GM18505 (cell line): ENCODE measurements around the gene OR8A1.

Experiments
- ATAC-seq: cut with Tn5 transposase; IDR thresholded peaks from one replicate; pipeline ENCODE4 v1.9.1; 2021; ENCODE audit not compliant: unreplicated experiment
- POLR2A ChIP-seq: IDR thresholded peaks from 4 replicates; pipeline ENCODE4 v1.6.1; 2011; ENCODE audit warnings: borderline replicate concordance; ENCODE audit not compliant: insufficient read depth, insufficient read length; ENCODE audit errors: extremely low read depth

OR8A1 gene

GRCh38 chr11:124605719-124606118 is 35.9 kb downstream of the OR8A1 start:
- no peak for TF ChIP-seq POLR2A
- ATAC-seq = no peak

GRCh38 chr11:124608147-124608546 is 38.4 kb downstream of the OR8A1 start:
- no peak for TF ChIP-seq POLR2A
- ATAC-seq = no peak

- no peak for ATAC-seq
- no peak for TF ChIP-seq POLR2A
Observed at GRCh38 chr11:124610295-124610694, 40.5 kb downstream of the OR8A1 start.

GRCh38 chr11:124611064-124611463 is 41.3 kb downstream of the OR8A1 start, which contains the start of gene PANX3:
PANX3 (plus strand) TSS chr11:124611428; CDS start chr11:124611557, 129 bp downstream.
- ATAC-seq = no peak
- no peak for TF ChIP-seq POLR2A

- no peak for ATAC-seq
Observed at GRCh38 chr11:124612045-124612444, 42.2 kb downstream of the OR8A1 start.

GRCh38 chr11:124612567-124613246 is 42.9 kb downstream of the OR8A1 start:
- TF ChIP-seq POLR2A = no peak
- ATAC-seq = no peak

More at GRCh38 chr11:124612045-124612444, 42.2 kb downstream of the OR8A1 start:
- TF ChIP-seq POLR2A = no peak

GRCh38 chr11:124618863-124619262 is 49.1 kb downstream of the OR8A1 start:
- no peak for TF ChIP-seq POLR2A
- ATAC-seq = no peak
